ENCODE data around the gene FBN1. TPM values are rescaled to one million over a fixed set of nuclear protein-coding genes. Genes with fewer than 3 reads are reported as not detected.

FBN1 gene
- total and polyA plus RNA-seq, 2 of the 13 experiments (the other 11 are each of a cell fraction or from before 2014, with no cell fraction given) = 1.5 to 3.0 TPM

DNA sequence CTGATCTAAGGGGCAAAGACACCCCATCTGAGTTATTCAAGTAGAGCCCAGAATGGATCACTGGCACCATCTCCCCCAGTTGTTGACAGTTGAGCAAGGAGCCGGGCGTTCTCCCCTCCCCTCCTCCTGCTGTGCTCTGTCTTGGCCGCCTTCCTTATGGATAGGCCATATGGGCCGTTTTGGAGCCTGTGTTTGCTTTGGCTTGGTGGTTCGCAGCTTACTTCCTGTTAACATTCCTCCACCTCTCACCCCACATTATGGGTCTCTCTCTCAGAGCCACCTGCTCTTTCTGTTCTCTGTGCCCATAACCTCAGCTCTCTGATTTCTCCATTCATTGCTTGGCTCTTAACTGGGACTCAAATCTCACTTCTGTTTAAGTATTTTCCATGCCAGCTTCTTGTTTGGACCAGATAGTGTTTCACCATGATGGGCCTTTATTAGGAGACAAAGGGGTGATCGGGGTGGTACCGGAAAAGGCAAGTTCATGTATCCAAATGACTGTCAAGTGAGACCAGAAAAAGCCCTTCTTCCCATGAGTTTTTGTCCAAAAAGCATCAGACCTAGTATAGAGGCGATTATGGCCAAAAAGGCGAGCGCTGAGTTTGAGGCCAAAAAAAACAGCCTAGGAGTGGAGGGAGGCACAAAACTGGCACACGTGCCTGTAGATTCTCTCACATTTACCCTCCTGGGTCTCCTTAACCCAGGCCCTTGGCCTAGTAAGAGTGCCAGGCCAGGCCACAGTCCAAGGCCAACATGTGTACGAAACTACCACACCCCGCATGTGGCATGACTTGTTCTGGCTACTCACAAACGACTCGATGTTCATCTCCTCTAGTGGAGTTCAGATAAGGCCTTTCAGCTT, 251.6 kb downstream of the FBN1 start:
- intact Hi-C loops (cut with micrococcal nuclease; ENCODE audit: unreplicated experiment) (no loop called here), in situ Hi-C loops (cut with HindIII; ENCODE audit: extremely low pct_ligation_motif_present, low pct_unique_long_range_greater_than_20kb) (no loop called here)
- Histone ChIP-seq H3K4me3 (replicated peaks in 1 of 3; ENCODE audit: insufficient read depth in 1 of 3, low read depth in 2 of 3, low read length in 3 of 3) (no peak overlapping the region), H3K4me1 (ENCODE audit: insufficient read depth, low read length) (no peaks in the 10 kb centered on the region), H3K4me2 (ENCODE audit: low read depth, low read length) (no peak overlapping the region), H4K20me1 (ENCODE audit: insufficient read depth, low read length) (no peaks in the 10 kb centered on the region), H3K79me2 (ENCODE audit: insufficient read depth, low read length) (no peaks in the 10 kb centered on the region), H3K9ac (ENCODE audit: insufficient read depth, low read depth, low read length) (no peak overlapping the region), H3K36me3 (replicated peaks in 1 of 2; ENCODE audit: control insufficient read depth in 1 of 2, insufficient read depth in 2 of 2, low read length in 2 of 2) (no peaks in the 10 kb centered on the region), H3K27ac (ENCODE audit: extremely low read length, insufficient read depth, low read length) (no peak overlapping the region), H2AFZ (ENCODE audit: low read length) (no peak overlapping the region), H3K27me3 (ENCODE audit: control insufficient read depth in 1 of 2, insufficient read depth in 2 of 2, low read length in 2 of 2) (0 out of 5 replicates have a peak, but pooled peaks cover 2 to 3% of the 10 kb centered on the region in 2 experiments), H3K9me3 (ENCODE audit: low read length) (no peaks in the 10 kb centered on the region)
- no TSS peak for BruUV-seq (replicated peaks)
- DNase-seq (ENCODE audit: low spot score) (no peak), FAIRE-seq (no peak), ATAC-seq (no peak)
- 40% methylated on average over 11 of the region's 15 CpGs for whole genome bisulfite sequencing (ENCODE audit: low lambda C conversion rate)
- no peak for TF ChIP-seq NR2F1 (CRISPR knock-in tag; IDR thresholded peaks at IDR 0.05)
- no peak for TF ChIP-seq HNRNPK (IDR thresholded peaks at IDR 0.05; ENCODE audit: low read depth, low read length, poor library complexity, severe bottlenecking)
- no peak for TF ChIP-seq TRIM24 (CRISPR knock-in tag; IDR thresholded peaks at IDR 0.05)
- TF ChIP-seq ZNF460 (CRISPR knock-in tag; IDR thresholded peaks at IDR 0.05; ENCODE audit: borderline replicate concordance) = no peak
- no peak for TF ChIP-seq PAF1 (CRISPR knock-in tag; IDR thresholded peaks at IDR 0.05)
- no peak for TF ChIP-seq ZNF547 (CRISPR knock-in tag; IDR thresholded peaks at IDR 0.05)
- no peak for TF ChIP-seq ZNF556 (CRISPR knock-in tag; IDR thresholded peaks at IDR 0.05; ENCODE audit: borderline replicate concordance)
- TF ChIP-seq SP1 (IDR thresholded peaks at IDR 0.05) = no peak
- TF ChIP-seq SP1 (CRISPR knock-in tag; IDR thresholded peaks at IDR 0.05) = no peak
- TF ChIP-seq ZMYM4 (CRISPR knock-in tag; IDR thresholded peaks at IDR 0.05) = no peak
- no peak for TF ChIP-seq FOSL1 (CRISPR knock-in tag; IDR thresholded peaks at IDR 0.05; ENCODE audit: borderline replicate concordance)
- TF ChIP-seq, protein P1, sequence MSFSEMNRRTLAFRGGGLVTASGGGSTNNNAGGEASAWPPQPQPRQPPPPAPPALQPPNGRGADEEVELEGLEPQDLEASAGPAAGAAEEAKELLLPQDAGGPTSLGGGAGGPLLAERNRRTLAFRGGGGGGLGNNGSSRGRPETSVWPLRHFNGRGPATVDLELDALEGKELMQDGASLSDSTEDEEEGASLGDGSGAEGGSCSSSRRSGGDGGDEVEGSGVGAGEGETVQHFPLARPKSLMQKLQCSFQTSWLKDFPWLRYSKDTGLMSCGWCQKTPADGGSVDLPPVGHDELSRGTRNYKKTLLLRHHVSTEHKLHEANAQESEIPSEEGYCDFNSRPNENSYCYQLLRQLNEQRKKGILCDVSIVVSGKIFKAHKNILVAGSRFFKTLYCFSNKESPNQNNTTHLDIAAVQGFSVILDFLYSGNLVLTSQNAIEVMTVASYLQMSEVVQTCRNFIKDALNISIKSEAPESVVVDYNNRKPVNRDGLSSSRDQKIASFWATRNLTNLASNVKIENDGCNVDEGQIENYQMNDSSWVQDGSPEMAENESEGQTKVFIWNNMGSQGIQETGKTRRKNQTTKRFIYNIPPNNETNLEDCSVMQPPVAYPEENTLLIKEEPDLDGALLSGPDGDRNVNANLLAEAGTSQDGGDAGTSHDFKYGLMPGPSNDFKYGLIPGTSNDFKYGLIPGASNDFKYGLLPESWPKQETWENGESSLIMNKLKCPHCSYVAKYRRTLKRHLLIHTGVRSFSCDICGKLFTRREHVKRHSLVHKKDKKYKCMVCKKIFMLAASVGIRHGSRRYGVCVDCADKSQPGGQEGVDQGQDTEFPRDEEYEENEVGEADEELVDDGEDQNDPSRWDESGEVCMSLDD (CRISPR knock-in tag; IDR thresholded peaks at IDR 0.05; ENCODE audit: borderline replicate concordance) = no peak
- no peak for TF ChIP-seq SATB2 (CRISPR knock-in tag; IDR thresholded peaks at IDR 0.05)
- ChIA-PET POLR2A (no interaction called here), CTCF (ENCODE audit: low intra/inter-chr PET ratio, low total read pairs) (no interaction called here)
